Endometrial microvascular endothelial cells (primary cell): ENCODE measurements around the gene ZNF419. TPM values are rescaled to one million over a fixed set of nuclear protein-coding genes. Genes with fewer than 3 reads are reported as not detected.
"Not testable (repeated sequence)": the region's sequence is repeated elsewhere in the genome, so short reads cannot be mapped to it uniquely, and the experiment has no call there.

Experiments
- in situ Hi-C: cut with HindIII; loops from 2 replicates; pipeline ENCODE4 v1.10.0; 2017; ENCODE audit warnings: low sequenced_read_pairs, low pct_unique_long_range_greater_than_20kb; ENCODE audit errors: inconsistent ontology term
- total RNA-seq: library from RNA; depleted of rRNA; stranded (reverse); fragments of >200 nt; gene quantifications from one replicate; pipeline ENCODE4 v1.2.3, GENCODE V29; 2015; ENCODE audit errors: inconsistent ontology term

ZNF419 gene
- total RNA-seq: 5.9 TPM

DNA sequence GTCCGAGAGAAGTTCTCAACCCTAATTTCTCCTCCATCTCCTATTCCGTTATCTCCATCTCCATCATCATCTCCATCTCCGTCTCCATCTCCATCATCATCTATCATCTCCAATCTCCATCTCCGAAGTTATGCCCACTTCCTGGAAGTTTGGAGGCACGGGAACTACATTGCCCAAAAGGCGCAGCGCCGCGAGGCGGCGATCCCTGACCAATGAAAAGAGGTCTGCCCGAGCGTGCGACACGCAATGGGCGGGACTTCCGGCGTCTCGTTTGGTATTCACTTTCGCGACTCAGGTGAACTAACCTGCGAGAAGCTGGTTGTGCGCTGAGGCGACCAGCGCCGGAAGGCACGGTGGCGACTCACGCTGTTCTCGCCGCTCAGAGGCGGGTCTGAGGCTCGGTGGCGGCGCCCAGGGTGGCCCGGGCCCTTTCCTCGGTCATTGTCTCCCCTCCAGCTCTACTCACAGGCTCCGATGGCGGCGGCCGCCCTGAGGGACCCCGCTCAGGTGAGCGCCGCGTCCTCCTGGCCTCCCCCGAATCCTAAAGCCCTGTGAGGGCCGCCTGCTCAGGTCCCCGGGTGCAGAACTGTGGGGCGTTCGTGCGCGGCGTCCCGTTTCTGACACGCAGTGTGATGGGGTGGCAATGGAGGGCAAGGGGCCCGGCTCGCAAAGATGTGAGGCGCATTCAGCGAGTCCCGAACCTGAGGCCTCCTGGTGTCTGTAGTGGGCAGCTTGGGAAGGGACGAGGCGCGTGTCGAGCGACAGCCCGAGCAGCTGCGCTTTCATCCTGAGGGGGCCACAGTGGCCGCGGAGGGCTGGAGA lies at the start of gene ZNF419:
TSS of gene ZNF419 (plus strand) at position 274 of the 822 bp plus-strand sequence. CDS start at position 475, 201 bp downstream.
- in situ Hi-C loops: not testable (repeated sequence)

DNA sequence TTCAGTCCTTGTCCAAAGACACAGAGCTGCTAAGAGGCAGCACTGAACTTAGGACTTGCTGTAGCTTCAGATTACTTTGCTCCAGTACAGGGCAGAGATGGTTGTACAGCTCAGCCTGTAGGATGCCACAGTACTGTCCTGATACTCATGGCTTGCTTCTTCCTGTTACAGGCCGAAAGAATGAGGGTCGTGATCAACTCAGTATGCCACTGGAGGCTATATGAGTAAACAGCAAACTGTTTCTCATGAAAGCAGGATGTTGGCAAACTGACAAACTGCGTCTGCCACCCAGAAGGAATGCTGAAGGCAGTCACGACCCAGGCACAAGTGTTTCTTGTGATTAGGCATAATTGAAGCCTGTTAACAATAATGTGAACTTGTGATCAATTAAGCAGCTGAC lies 49.6 kb upstream of the ZNF419 start:
- in situ Hi-C loops: no loop called here

DNA sequence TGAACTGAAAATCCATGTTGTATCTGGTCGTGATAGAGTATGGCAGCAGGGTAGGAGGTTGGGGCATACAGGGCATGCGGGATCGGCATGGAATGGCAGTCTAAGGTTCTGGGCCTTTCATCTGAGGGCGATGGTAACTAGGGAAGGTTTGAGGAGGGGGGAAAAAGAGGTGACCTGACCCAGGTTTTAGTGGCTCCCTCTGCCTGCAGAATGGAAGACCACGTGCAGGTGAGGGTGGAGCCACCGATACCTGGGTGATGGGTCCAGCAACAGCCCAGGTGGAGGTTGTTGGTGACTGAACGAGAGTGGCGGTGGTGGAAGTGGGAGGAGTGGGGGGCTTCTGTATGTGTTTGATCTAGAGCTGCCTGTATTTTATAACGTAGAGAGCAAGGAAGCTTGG lies 48.6 kb upstream of the ZNF419 start:
- in situ Hi-C loops: no loop called here

DNA sequence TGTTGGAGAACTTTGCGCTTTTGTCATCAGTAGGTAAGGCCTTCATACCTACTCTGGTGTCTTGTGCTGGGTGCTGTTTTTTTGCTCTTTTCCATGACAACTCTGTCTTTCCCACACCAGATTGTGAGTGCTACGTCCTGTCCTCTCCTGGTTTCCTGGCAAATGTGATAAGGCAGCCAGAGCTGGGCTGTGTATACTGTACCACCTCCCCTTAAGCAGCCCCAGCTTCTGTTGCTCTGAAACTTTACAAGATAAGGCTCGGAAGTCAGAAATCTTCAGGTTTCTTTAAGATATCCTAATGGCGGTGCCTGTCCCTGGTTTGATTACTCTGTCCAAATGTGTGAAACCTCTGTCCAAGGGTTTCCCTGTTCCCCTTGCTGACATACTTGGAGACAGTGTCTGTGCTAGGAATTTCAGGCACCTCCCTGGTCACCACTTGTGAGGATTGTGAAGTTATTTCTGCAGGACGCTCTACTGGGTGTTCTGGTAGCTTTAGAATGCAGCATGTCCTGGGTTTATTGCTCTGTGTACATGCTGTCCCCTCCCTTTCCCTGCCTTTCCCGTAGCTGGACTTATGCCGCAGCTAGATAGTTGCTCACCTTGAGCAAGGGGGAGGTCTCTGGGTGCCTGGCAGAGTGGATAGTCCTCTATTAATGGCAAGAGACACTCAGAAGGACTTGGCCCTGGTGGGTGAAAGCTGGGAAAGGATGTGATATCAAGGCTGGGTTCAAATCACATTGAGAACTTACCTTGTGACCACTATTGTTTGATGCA lies 45.4 kb upstream of the ZNF419 start:
- in situ Hi-C loops: no loop called here

DNA sequence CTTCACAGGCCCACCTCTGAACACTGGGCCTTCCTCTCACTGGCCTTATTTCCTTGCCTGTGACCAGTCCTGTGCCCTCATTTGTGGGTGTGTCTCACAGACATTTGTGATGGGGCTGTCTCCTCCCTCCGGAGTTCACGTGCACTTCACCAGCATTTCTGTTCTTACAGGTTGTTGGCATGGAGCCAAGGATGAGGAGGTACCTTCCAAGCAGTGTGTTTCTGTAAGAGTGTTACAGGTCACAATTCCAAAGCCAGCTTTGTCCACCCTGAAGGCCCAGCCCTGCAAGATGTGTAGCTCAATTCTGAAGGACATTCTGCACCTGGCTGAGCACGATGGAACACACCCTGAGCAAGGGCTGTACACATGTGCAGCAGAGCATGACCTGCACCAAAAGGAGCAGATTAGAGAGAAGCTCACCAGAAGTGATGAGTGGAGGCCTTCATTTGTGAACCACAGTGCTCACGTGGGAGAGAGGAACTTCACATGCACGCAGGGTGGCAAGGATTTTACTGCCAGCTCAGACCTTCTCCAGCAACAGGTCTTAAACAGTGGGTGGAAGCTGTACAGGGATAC lies 44.3 kb upstream of the ZNF419 start:
- in situ Hi-C loops: no loop called here

- in situ Hi-C loops: no loop called here
These were observed 35.2 kb upstream of the ZNF419 start for GRCh38 chr19:57452307-57452706.

- in situ Hi-C loops: no loop called here
These were observed 21.7 kb upstream of the ZNF419 start for GRCh38 chr19:57465680-57466381.

GRCh38 chr19:57466489-57466888 lies 21.1 kb upstream of the ZNF419 start:
- in situ Hi-C loops: no loop called here

GRCh38 chr19:57473646-57474045 lies 13.9 kb upstream of the ZNF419 start:
- in situ Hi-C loops: no loop called here

- in situ Hi-C loops: no loop called here
These were observed 10.2 kb upstream of the ZNF419 start, which contains the start of gene ZNF772 for GRCh38 chr19:57477191-57478008. ZNF772 (minus strand) TSS chr19:57477566; CDS start chr19:57477309, 257 bp downstream.

DNA sequence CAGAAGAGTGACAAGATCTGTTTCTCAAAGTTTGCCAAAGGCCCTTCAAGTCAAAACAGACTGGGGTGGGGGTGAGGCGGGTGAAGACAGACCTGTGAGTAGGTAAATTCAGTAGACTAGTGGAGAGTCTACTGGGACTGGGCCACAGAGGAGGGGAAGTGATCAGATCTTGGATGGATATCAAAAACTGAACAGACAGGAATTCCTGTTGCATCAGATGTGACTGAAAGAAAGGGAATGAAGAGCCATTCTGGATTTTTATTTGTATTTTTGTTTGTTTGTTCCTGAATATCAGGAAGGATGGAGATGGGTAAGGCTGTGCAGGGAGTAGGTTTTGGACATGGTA lies 722 bp downstream of the ZNF419 start:
- in situ Hi-C loops: not testable (repeated sequence)

DNA sequence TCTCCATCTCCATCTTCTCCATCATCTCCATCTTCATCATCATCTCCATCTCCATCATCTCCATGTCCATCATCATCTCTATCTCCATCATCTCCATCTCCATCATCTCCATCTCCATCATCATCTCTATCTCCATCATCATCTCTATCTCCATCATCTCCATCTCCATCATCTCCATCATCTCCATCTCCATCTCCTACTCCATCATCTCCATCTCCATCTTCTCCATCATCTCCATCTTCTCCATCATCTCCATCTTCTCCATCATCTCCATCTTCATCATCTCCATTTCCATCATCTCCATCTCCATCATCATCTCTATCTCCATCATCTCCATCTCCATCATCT lies 11.8 kb downstream of the ZNF419 start:
- in situ Hi-C loops: not testable (repeated sequence)

DNA sequence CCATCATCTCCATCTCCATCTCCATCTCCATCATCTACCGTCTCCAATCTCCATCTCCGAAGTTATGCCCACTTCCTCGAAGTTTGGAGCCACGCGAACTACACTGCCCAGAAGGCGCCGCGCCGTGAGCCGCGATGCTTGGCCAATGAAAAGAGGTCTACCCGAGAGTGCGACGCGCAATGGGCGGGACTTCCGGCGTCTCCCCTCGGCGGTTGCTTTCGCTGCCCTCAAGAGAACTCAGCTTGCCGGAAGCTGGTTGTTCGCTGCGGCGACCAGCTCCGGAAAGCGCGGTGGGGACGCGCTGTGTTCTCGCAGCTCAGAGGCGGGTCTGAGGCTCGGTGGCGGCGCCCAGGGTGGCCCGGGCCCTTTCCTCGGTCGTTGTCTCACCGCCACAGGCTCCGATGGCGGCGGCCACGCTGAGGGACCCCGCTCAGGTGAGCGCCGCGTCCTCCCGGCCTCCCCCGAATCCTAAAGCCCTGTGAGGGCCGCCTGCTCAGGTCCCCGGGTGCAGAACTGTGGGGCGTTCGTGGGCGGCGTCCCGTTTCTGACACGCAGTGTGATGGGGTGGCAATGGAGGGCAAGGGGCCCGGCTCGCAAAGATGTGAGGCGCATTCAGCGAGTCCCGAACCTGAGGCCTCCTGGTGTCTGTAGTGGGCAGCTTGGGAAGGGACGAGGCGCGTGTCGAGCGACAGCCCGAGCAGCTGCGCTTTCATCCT lies 12.3 kb downstream of the ZNF419 start, which contains the start of gene ZNF773:
TSS of gene ZNF773 (plus strand) at position 259 of the 716 bp plus-strand sequence. CDS start at position 402, 143 bp downstream.
- in situ Hi-C loops: not testable (repeated sequence)

DNA sequence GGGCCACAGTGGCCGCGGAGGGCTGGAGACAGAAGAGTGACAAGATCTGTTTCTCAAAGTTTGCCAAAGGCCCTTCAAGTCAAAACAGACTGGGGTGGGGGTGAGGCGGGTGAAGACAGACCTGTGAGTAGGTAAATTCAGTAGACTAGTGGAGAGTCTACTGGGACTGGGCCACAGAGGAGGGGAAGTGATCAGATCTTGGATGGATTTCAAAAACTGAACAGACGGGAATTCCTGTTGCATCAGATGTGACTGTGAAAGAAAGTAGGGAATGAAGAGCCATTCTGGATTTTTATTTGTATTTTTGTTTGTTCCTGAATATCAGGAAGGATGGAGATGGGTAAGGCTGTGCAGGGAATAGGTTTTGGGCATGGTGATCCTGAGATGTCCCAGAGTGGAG lies 12.8 kb downstream of the ZNF419 start:
- in situ Hi-C loops: not testable (repeated sequence)

DNA sequence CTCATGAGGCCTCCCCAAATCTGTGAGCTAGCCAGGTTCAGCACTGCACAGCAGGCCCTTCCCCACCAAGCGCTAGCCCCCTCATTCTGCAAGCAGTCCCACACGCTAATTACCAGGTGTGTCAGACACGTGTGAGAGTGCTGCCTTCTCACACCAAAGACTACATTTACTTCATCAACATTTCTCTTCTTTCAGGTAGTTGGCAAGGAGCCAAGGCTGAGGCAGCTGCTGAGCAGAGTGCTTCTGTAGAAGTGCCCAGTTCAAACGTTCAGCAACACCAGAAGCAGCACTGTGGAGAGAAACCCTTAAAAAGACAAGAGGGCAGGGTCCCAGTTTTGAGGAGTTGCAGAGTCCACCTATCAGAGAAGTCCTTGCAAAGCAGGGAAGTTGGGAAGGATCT lies 18.6 kb downstream of the ZNF419 start:
- in situ Hi-C loops: no loop called here

DNA sequence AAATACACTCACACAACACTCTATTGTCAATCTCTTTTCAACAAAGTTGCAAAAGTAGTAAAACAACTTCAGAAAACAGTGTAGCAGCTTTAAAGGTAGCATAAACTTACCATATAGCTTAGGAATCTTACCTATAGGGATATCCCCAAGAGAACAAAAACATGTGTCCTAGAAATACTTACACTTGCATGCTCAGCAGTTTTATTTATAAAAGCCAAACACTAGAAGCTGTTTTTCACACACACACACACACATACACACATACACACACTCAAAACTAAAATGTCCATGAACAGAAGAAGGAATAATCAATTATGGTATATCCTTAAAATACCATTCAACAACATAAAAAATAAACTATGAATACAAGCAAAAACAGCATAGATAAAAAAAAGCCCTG lies 23.9 kb downstream of the ZNF419 start:
- in situ Hi-C loops: no loop called here

DNA sequence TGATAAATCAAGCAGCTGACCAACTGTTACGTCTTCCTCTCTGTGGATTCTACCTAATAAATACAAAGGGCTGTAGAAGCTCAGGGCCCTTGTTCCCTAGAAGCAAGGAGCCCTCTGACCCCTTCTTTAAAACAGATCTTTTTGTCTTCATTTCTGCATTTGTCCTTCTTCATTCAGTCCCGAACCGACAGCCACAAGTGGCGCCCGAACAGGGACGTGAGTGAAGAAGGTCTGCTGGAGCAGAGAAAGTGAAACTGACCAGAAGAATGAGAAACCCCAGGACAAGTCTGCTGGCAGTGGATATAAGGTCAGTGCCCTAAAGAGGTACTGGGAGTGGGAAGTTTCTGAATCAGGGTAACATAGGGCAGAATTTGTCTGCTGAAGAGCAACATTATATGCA lies 25.3 kb downstream of the ZNF419 start:
- in situ Hi-C loops: no loop called here

DNA sequence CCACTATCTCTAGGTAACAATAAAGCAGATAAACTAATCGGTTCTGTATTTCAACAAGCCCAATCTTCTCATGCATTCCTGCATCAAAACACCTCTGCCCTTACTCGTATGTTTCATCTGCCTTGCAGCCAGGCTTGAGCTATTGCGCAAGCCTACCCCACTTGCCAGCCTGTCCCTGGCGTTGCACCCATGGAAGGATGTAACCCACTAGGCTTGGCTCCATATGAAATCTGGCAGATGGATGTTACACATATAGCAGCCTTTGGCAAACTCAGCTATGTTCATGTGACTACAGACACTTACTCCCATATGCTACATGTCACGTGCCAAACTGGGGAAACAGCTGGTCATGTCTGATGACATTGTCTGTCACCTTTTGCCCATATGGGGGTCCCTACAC lies 27.7 kb downstream of the ZNF419 start:
- in situ Hi-C loops: no loop called here
